Activated CD8-positive, alpha-beta memory T cell treated with anti-CD3 and anti-CD28 coated beads for 1 hour (primary cell): ENCODE measurements around the gene EEFSEC.

ENCODE experiments used
- DNase-seq, 2 donors: peaks; one replicate each; pipeline ENCODE4 v3.0.0-alpha.2; 2020; ENCODE audit warnings: low read depth in 1 of 2; ENCODE audit errors: extremely low read depth in 1 of 2

Gene EEFSEC

DNA sequence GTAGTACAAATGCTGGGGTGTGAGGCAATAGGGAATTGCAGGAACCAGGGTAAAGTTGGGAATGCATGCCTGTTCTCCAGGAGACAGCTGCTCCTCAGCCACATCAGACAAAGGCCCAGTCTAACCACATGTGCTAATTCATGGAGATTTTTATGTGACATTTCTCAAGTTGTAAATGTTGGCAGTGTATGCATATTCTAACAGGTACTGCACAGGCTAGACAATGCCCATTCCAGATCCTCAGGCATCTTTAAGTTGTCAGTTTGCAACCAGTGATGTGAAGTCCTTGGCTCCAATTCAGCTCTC lies 84.9 kb downstream of the EEFSEC start:
- DNase-seq, result no peak

- DNase-seq, result no peak
These were observed 86.0 kb downstream of the EEFSEC start for GRCh38 chr3:128239304-128239703.

DNA sequence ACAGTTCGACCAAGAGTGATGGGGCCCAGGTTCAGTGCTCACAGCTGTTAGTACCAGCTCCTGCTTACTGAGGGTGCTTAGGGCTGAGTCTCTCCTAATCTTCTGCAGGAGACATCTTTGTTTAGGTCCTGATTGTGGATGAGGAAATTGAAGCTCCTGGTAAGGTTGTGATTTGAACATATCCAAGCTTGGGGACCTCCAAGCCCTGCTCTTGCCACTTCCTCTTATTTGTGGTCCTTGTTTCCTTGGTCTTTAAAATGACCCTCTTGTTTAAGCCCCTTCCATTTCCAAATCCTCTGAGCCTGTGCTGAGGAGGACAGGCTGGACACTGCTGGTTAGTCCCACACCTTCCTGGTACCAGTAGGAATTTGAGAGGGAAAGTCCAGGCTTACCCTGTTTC lies 87.0 kb downstream of the EEFSEC start:
- no peak for DNase-seq

- no peak for DNase-seq
These were observed 88.5 kb downstream of the EEFSEC start for GRCh38 chr3:128241741-128242140.

GRCh38 chr3:128242818-128243601 lies 89.7 kb downstream of the EEFSEC start:
- DNase-seq, result no peak

GRCh38 chr3:128243602-128244504 lies 90.6 kb downstream of the EEFSEC start:
- DNase-seq, result no peak

- DNase-seq, result no peak
These were observed 92.2 kb downstream of the EEFSEC start for GRCh38 chr3:128245460-128245859.

DNA sequence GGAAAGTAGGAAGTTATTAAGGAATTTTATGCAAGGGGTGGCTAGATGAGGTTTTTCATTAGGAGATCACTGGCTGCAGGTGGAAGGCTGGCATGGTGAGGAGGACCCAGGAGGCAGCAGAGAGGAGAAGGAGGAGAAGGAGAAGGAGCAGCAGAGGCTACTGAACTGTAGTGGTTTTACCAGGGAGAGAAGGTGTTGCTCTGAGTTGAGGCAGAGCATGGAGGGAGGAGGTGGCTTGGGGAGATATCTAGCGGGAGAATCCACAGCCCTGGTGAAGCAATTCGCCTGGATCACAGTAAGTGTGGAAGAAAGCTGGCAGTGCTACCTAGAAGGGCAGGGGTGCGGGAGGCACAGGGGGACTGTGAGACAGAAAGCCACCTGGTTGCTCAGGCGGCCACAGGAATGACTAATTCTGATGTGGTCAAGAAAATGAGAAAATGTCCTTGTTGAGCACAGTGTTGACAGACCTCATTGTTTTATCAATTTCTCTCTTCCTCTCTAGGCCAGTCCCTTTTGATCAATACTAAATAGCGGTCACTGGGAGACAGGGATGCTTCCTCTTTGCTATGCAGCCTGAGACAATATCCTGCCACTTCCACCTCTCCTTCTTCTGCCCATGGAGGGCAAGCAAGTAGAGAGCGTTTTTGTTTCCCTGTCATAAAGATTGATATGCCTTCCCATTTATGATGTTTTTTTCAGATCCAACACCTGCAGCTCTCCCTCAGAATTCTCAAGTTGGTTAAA lies 94.6 kb downstream of the EEFSEC start:
- no peak for DNase-seq

DNA sequence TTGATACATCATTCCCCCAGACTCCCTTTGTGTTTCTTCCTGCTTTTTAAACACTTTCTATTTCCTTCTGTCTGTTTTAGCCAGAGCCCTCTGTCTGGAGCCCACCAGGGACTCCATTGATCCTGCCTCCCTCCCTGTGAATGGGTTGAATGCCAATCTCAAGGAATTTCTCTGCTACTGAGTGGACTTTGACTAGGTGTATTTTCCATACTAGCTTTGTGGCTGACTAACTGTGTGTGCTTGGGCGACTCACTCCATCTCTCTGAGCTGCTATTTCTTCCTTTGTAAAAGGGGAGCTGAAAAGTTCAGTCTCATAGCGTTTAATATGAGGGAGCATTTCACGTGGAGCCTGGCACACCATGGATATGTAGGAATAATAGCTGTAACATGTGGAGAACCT lies 98.8 kb downstream of the EEFSEC start:
- no peak for DNase-seq

- no peak for DNase-seq
These were observed 99.9 kb downstream of the EEFSEC start for GRCh38 chr3:128253150-128253549.

- DNase-seq, result no peak
These were observed 100.8 kb downstream of the EEFSEC start for GRCh38 chr3:128254066-128254590.

- no peak for DNase-seq
These were observed 101.7 kb downstream of the EEFSEC start for GRCh38 chr3:128254967-128255366.

- DNase-seq, result no peak
These were observed 102.8 kb downstream of the EEFSEC start for GRCh38 chr3:128256131-128256530.

DNA sequence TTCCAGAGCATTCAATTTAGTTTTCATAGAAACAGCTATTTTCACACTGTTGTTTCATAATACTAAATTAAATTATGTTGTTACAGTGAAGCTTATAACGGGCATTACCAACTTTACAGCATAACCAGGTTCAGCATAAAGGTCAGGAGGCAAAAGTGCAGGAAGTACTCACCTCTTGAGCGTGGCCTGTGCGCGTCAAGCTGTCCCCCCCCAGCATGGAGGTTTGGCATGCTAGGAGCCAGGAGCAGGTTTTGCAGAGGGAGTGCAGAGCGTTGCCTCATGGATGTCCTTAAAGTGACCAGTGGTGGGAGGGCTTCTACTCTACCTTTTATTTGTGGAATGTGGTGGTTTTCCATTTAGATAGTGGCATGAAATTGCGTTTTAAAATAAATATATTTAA lies 104.4 kb downstream of the EEFSEC start:
- no peak for DNase-seq

GRCh38 chr3:128260275-128260674 lies 107.0 kb downstream of the EEFSEC start:
- no peak for DNase-seq

- no peak for DNase-seq
These were observed 109.2 kb downstream of the EEFSEC start for GRCh38 chr3:128262457-128262856.

- no peak for DNase-seq
These were observed 109.8 kb downstream of the EEFSEC start for GRCh38 chr3:128263118-128263517.

DNA sequence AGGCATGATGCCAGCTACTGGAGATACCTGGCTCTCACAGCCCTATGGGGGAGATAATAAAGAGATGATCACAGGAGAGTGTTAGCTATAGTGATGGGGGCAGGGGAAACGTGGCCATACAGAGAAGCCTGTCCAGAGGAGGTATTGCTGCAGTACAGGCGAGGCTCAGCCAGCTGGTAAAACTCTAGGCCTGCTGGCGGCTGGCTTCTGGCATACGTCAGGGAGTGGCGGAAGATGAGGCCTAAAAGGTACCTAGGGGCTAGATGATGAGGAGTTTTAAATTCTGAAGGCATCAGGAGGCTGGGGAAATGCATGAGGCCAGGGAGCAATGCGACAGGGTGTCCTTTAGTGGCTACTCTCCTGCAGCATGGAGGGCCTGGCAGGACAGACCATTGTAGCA lies 110.7 kb downstream of the EEFSEC start:
- no peak for DNase-seq

DNA sequence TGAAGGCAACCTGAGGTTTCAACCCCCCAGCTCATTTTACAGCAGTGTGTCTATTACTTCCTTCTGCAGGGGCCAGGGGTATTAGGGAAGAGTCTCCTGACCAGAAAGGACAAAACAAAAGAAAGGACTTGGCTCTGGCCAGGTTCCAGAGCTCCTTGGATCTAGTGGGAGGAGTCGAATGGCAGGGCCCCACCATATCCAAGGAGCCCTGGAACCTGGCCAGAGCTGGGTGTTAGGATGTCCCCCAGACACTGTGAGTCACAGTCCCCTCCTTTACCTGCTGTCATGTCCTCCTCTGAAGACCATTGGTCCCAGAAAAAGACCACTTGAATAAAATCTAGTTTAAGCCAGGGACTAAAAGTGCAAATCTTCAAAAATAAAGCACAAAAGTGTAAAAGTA lies 113.2 kb downstream of the EEFSEC start:
- DNase-seq, result no peak

DNA sequence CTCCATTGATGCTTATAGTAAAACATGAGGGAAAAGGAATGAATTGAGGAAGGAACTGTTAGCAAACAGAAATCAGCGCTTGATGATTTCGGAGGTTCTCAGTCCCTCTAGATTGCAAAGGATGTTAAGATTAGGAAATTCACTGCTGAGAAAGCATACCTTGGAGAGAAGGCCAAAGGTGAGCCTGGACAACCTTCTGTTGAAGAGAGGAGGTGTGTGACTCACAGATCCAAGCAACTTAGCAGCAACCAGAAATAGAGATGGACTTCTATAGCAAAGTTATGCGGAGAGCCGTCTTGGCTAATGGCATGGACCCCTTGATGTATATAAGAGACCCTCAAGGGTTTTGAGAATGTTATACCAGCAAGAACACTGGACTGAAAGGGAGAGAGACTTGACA lies 114.3 kb downstream of the EEFSEC start:
- no peak for DNase-seq
